LoVo (cell line): ENCODE data around the gene C11orf91.
"Not testable (repeated sequence)": the region's sequence is repeated elsewhere in the genome, so short reads cannot be mapped to it uniquely, and the experiment has no call there.

Source experiments
- DNase-seq: peaks from one replicate; pipeline ENCODE4 v3.0.0-alpha.2; 2016; ENCODE audit warnings: low spot score

Gene C11orf91

GRCh38 chr11:33700502-33701271 lies at the start of gene C11orf91:
TSS of gene C11orf91 (minus strand) at chr11:33700826. CDS start at chr11:33700740, 86 bp downstream.
- DNase-seq: peak; percentile 95

- DNase-seq: no peak
These were observed 47.4 kb upstream of the C11orf91 start for GRCh38 chr11:33747979-33748378.

GRCh38 chr11:33743291-33743690 lies 42.7 kb upstream of the C11orf91 start:
- DNase-seq: no peak

GRCh38 chr11:33742249-33742851 lies 41.7 kb upstream of the C11orf91 start:
- DNase-seq: peak; percentile 36

- DNase-seq: no peak
These were observed 41.2 kb upstream of the C11orf91 start for GRCh38 chr11:33741806-33742205.

GRCh38 chr11:33737362-33737821 lies 36.8 kb upstream of the C11orf91 start:
- DNase-seq: no peak

GRCh38 chr11:33736148-33736812 lies 35.7 kb upstream of the C11orf91 start, which contains the start of gene CD59:
TSS of gene CD59 (minus strand) at chr11:33736423. CDS start at chr11:33722445, 13,978 bp downstream.
- DNase-seq: peak; percentile 92

GRCh38 chr11:33735271-33736147 lies 34.9 kb upstream of the C11orf91 start:
- peak; percentile 32 for DNase-seq

GRCh38 chr11:33734441-33735270 lies 34.0 kb upstream of the C11orf91 start:
- DNase-seq: no peak

GRCh38 chr11:33733980-33734379 lies 33.4 kb upstream of the C11orf91 start:
- DNase-seq: no peak

- no peak for DNase-seq
These were observed 31.3 kb upstream of the C11orf91 start for GRCh38 chr11:33731723-33732531.

GRCh38 chr11:33730716-33731115 lies 30.1 kb upstream of the C11orf91 start:
- DNase-seq: no peak

- not testable (repeated sequence) for DNase-seq
These were observed 28.5 kb upstream of the C11orf91 start for GRCh38 chr11:33729072-33729664.

- DNase-seq: not testable (repeated sequence)
These were observed 26.9 kb upstream of the C11orf91 start for GRCh38 chr11:33727539-33727938.

- DNase-seq: no peak
These were observed 24.9 kb upstream of the C11orf91 start for GRCh38 chr11:33725496-33725895.

- no peak for DNase-seq
These were observed 24.0 kb upstream of the C11orf91 start for GRCh38 chr11:33724644-33725035.

GRCh38 chr11:33723238-33723881 lies 22.7 kb upstream of the C11orf91 start:
- peak; percentile 20 for DNase-seq

- no peak for DNase-seq
These were observed 22.1 kb upstream of the C11orf91 start for GRCh38 chr11:33722590-33723234.

GRCh38 chr11:33721984-33722383 lies 21.4 kb upstream of the C11orf91 start:
- DNase-seq: no peak
